ENCODE data around the gene BAIAP2.
"Not testable (repeated sequence)": the region's sequence is repeated elsewhere in the genome, so short reads cannot be mapped to it uniquely, and the experiment has no call there.

Gene BAIAP2

GRCh38 chr17:81021531-81022343 is 13.2 kb upstream of the BAIAP2 start:
- no peak for DNase-seq (ENCODE audit: low read depth in 2 of 2)

GRCh38 chr17:81022344-81022676 is 12.6 kb upstream of the BAIAP2 start:
- DNase-seq (ENCODE audit: low read depth in 2 of 2): no peak

- DNase-seq (ENCODE audit: low read depth in 2 of 2): no peak
Measured at GRCh38 chr17:81025065-81025740, 9.7 kb upstream of the BAIAP2 start.

- no peak for DNase-seq (ENCODE audit: low read depth in 2 of 2)
Measured at GRCh38 chr17:81025741-81026129, 9.2 kb upstream of the BAIAP2 start.

GRCh38 chr17:81026266-81027036 is 8.5 kb upstream of the BAIAP2 start:
- no peak for DNase-seq (ENCODE audit: low read depth in 2 of 2)

- DNase-seq (ENCODE audit: low read depth in 2 of 2): no peak
Measured at GRCh38 chr17:81027038-81027437, 7.9 kb upstream of the BAIAP2 start.

GRCh38 chr17:81027591-81028505 is 7.1 kb upstream of the BAIAP2 start:
- peak; percentile 57 to 63 for DNase-seq (ENCODE audit: low read depth in 2 of 2)

GRCh38 chr17:81028506-81028858 is 6.5 kb upstream of the BAIAP2 start:
- DNase-seq (ENCODE audit: low read depth in 2 of 2): no peak

- no peak for DNase-seq (ENCODE audit: low read depth in 2 of 2)
Measured at GRCh38 chr17:81029859-81030258, 5.1 kb upstream of the BAIAP2 start.

- DNase-seq (ENCODE audit: low read depth in 2 of 2): not testable (repeated sequence)
Measured at GRCh38 chr17:81030312-81030711, 4.6 kb upstream of the BAIAP2 start.

GRCh38 chr17:81030741-81031565 is 4.0 kb upstream of the BAIAP2 start:
- no peak for DNase-seq (ENCODE audit: low read depth in 2 of 2)

GRCh38 chr17:81031566-81032550 is 3.1 kb upstream of the BAIAP2 start:
- no peak for DNase-seq (ENCODE audit: low read depth in 2 of 2)

- no peak for DNase-seq (ENCODE audit: low read depth in 2 of 2)
Measured at GRCh38 chr17:81032641-81033480, 2.1 kb upstream of the BAIAP2 start.

GRCh38 chr17:81033535-81034167 is 1.3 kb upstream of the BAIAP2 start:
- DNase-seq (ENCODE audit: low read depth in 2 of 2): no peak

GRCh38 chr17:81034168-81034777 is 678 bp upstream of the BAIAP2 start:
- no peak for DNase-seq (ENCODE audit: low read depth in 2 of 2)

GRCh38 chr17:81035521-81036196 is 708 bp downstream of the BAIAP2 start:
- no peak for DNase-seq (ENCODE audit: low read depth in 2 of 2)

Measured in stimulated activated CD8-positive, alpha-beta memory T cell treated with anti-CD3 and anti-CD28 coated beads, Interleukin-7, amount 100 ng/mL, for 4 hours (primary cell).